GM12874 (cell line): ENCODE measurements around the gene DKK1.

Experiments
- CTCF ChIP-seq: IDR thresholded peaks from 2 replicates; pipeline ENCODE4 v1.5.1; 2011; ENCODE audit warnings: low read depth, mild to moderate bottlenecking, control low read depth, low read length, moderate library complexity; ENCODE audit not compliant: insufficient read depth

DKK1 gene

GRCh38 chr10:52318822-52319464 is 4.9 kb downstream of the DKK1 start:
- no peak for TF ChIP-seq CTCF

DNA sequence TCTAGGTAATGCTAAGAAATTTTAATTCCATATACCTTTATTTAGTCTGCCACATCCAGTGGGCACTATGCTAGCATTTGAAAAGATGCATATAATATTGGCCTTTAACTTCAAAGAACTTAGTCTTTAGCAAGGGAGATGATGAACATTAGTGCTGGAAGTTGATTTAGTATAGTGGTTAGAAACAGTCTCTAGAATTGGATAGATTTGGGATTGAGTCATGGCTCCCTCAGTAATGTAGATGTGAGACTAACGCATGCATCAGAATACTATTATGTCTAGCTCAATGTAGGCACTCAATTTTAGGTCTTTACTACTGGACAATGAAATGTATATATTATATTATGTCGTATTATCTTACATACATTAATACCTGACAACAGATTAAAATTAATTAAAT is 5.8 kb downstream of the DKK1 start:
- no peak for TF ChIP-seq CTCF

DNA sequence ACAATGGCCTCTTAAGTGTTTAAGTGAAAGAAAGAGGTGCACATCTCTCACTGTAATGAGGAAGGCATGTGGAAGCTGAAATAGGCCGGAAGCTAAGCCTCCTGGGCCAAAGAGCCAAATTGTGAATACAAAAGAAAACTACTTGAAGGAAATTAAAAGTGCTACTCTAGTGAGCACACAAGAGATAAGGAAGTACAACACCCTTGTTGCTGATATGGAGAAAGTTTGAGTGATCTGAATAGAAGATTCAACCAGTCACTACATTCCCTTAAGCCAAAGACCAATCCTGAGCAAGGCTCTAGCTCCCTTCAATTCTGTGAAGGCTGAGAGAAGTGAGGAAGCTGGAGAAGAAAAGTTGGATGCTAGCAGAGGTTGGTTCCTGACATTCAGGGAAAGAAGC is 8.2 kb downstream of the DKK1 start:
- TF ChIP-seq CTCF = no peak

GRCh38 chr10:52322936-52323335 is 8.9 kb downstream of the DKK1 start:
- TF ChIP-seq CTCF = no peak

GRCh38 chr10:52326382-52326781 is 12.3 kb downstream of the DKK1 start:
- TF ChIP-seq CTCF = no peak

DNA sequence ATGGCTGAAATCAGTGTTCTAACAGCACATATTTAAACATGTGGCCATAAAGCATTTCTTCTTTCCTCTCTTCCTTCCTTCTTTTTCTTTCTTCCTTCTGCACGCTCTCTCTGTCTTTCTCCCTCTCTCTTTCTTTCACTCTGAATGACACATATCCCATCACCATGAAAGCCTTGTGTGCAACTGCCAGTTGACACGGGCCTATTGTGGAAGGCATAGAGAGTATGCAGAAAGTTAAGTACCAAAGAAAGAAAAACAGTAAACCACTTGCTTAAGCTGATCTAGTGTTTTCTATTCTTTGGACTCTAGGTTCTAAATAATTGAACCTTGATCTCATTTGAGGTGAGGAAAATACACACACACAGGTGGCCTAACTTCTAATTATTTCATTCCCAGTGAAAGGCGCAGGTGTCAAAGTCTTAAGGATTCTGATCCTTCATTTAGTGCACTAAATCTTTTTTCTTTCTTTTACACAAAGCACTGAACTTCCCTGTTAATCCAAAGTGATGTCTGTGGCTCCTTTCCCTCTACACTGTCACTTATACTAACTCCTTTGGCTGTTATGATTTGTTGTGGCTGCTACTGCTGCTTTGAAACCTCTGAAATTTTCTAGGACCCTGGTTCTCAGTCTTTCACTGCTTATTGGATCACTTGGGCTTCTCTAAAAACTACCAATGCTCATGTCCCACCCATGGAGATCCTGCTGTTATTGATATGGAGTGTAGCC is 17.7 kb downstream of the DKK1 start:
- no peak for TF ChIP-seq CTCF

DNA sequence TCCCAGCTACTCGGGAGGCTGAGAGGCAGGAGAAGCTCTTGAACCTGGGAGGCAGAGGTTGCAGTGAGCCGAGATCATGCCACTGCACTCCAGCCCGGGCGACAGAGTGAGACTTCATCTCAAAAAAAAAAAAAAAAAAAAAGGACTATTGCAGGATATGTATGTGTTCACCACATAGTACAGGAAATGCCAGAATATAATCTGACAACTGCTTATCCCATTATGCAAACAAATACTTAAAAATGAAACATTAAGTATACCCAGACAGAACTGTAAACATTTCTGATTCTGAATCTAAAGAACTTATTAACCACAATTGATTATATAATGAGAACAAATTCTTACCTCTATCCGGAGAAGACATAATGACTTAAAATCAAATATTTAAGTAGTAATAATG is 18.7 kb downstream of the DKK1 start:
- TF ChIP-seq CTCF = no peak
